Measurements from ENCODE around the gene BAHCC1.

The BAHCC1 gene

DNA sequence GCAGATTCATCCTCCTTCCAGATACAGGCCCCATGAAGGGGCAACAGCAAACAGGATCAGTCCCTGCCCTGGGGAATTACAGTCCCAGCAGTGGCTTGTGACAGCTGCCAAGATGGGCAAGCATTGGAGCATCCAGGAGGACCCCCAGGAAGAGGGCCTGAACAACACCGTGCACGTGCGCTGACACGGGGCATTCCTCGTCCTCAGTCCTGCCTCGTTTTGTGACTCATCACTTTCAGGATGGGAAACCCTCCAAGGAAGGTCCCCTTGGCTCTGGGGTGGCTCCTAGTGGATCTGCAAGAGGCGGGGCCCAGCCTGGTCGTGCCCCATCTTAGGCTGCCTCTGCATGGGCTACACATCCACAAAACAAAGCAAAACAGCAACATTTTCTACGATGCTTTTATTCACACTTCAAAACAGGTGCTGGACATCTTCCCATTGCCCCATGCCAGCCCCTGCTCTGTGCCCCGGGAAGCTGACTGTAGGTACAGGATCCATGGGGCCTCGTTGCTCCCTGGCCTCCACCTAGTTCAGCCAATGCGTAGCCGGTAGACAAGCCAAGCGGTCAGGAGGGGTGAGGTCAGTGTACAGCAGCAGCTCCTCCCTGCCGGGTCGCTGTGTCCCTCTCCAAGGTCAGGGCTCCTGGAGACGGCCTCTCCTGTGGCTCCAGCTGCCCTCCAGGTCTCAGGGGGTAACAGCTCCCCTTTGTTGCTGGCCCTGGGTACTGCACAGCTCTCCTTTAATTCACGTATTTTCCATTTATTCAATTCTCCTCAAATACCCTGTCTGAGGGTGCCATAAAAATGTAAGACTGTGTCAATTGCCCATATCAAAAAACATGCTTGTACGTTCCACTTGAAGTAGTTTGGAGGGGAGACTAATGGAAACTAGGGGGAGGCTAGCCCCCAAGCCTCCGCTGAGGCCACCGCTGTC is 85.1 kb downstream of the BAHCC1 start:
- no peak for DNase-seq (ENCODE audit: low read depth in 3 of 3)

DNA sequence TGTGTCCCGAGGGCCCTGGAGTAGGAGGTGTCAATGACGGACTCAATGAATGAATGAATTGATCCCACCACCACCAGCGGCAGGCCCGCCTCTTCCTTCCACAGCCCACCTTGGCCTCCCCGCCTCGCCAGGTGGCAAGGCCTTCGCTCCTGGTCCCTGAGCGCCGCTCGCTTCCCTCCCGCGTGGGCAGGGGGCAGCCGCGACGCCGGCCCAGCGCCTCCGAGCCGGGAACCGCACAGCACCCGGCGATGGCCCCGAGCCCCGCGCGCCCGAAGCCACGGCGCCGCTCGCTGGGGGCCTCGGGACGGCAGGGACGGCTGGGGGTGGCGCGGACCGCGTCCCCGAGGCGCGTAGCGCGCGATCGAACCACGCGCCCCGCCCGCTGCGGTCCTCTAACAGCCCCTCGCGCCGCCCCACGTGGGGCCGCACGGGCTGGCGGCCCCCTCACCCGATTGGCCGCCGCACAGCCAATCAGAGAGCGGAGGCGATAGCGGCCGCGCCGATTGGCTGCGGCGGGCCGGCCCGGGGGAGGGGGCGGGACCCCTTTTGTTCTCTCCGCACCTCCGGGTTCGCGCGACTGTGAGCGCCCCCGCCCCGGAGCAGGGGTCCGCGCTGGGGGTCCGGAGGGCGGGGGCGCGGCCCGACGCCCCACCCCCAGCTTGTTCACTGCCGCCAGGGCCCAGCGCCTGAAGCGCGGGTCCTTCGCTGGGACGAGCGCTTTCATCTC is 86.0 kb downstream of the BAHCC1 start:
- DNase-seq (ENCODE audit: low read depth in 3 of 3), result peak in 2 of 3 experiments; percentile 45 to 55

DNA sequence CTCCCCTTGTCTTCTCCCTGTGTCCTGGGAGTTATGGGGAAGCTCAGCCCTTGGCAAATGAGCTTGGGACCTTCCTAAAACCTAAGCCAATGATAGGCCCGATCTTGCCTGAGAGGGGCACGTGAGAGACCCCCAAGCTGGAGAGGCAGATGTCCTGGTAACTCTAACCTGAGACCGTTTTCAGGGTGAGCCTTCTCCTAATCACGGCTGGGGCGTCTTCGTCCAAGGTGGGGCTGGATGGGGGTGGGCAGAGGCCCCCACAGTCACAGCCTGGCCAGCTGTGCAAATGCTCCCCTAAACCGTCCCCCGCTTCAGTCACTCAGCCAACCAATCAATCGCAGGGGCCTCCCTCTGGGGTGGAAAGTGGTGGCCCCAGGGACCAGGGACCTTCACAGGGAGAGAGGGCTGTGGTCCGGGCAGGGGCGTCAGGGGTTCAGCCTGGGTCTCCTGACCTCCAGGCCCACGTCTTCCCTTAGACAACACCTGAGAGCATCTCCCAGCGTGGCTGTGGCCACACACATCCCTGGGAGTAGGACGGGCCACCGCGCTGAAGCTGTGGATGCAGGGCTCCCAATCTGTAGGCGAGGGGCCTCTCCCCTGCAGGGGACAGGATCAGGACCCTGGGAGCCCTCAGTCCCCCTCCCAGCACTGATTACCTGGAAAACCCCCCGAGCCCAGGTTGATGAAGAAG is 86.7 kb downstream of the BAHCC1 start:
- DNase-seq (ENCODE audit: low read depth in 3 of 3), result no peak

- DNase-seq (ENCODE audit: low read depth in 3 of 3), result no peak
Observed at GRCh38 chr17:81482673-81483072, 87.4 kb downstream of the BAHCC1 start.

DNA sequence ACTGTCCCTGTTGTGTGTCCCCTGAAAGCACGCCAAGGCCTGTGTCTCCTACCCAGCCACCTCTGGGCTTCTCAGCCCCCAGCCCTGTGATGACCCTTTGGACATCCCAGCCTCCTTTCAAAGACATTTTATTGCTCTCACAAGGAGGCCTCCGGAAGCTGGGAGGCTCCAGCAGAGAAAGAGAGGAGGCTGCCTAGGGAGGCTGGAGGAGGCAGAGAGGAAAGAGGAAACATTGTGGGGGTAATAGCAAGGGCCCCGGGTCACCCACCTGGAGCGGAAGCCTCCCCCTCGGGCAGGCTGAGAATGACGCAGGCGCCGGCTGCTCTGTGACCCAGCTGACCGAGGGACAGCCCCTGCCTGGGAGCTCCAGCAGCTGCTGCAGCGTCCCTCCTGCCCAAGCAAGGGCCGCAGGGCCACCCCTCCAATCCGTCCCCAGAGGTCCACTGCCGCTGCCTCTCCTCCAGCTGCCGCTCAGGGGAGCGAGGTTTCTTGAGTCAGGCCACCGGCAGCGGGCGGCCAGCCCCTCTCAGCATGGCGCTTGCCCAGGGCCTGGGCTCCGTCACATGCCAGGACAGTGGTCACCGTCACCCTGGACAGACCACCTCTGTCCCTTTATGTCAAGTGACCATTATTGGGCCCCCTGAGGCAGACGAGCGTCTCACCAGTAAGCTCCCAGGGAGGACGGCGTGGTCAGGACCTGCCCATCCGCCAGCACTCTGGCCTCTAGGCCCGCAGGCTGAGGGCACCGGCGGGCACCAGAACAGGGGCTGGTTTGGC is 88.0 kb downstream of the BAHCC1 start:
- DNase-seq (ENCODE audit: low read depth in 3 of 3), result no peak

GRCh38 chr17:81483862-81484194 is 88.6 kb downstream of the BAHCC1 start:
- DNase-seq (ENCODE audit: low read depth in 3 of 3), result no peak

DNA sequence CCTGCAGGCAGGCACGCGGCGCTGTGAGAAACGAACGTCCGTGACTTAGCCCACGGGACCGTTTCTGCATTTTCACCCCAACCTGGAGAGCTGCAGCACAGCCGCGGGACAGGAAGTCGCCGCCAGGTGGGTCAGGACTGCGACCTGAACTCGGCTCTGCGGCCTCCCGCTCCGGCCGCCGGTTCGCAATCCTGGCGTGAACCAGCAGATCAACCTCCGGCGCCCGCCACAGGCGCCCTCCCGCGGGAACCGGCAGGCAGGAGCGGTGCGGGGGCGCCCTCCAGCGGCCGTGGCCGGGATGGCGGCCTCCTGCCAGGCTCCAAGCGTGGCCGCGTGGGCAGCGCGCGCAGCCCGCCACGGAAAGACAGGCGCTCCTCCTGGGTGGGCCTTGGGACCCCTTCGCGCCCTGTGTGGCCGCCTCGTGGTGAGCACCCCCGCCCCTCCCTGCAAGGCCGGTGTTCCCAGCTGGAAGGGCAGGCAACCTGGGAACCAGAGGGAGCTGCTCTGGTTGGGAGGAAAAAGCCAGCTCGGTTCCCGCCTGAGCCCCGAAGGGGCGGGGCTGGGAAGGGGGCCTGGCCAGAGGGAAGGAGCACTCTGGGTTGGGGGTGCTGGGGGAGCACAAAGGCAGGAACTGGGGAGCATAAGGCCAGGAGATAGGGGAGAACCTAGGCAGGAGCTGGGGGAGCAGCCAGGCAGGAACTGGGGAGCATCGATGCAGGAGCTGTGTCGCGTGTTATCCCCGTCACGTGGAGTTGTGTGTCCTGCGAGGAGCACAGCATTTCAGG is 89.1 kb downstream of the BAHCC1 start:
- DNase-seq (ENCODE audit: low read depth in 3 of 3), result peak; percentile 76 to 83 (median 76)

GRCh38 chr17:81486199-81486810 is 91.0 kb downstream of the BAHCC1 start:
- no peak for DNase-seq (ENCODE audit: low read depth in 3 of 3)

DNA sequence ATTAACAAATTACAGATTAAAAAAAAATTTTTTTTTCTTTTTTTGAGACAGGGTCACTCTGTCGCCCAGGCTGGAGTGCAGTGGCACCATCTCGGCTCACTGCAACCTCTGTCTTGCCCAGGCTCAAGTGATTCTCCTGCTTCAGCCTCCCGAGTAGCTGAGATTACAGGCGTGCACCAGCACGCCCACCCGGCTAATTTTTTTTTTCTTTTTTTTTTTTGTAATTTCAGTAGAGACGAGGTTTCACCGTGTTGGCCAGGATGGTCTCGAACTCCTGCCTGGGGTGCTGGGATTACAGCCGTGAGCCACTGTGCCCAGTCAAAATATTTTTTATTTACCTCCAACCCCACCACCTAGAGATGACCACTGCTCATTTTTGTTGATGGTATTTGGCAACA is 91.8 kb downstream of the BAHCC1 start:
- no peak for DNase-seq (ENCODE audit: low read depth in 3 of 3)

GRCh38 chr17:81487487-81488275 is 92.4 kb downstream of the BAHCC1 start:
- peak; percentile 62 to 78 (median 70) for DNase-seq (ENCODE audit: low read depth in 3 of 3)

DNA sequence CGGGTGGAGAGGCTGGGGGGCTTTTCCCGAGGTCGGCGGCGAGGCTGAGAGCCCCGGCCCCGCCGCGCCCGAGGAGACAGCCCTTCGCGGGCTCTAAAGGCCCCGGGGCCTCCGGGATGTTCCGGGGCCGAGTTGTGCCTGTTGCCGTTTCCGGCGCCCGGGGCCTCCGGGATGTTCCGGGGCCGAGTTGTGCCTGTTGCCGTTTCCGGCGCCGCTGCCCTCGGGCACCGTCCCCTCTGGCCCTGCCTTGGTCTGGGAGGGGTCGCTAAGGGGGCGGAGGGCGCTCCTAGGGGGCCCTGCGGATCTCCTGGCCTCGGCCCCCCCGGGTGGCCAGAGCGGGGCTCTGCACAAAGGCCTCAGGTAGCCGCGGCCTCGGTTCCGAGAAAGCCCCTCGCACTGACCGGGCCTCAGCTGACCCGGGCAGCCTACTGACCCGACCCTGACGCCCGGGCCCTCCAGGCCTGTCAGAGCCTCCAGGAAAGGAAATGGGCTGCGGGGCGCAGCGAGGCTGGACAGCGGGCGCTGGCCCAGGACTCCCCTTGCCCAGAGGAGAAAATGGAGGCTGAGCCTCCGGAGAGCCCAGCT is 93.1 kb downstream of the BAHCC1 start:
- DNase-seq (ENCODE audit: low read depth in 3 of 3), result no peak

GRCh38 chr17:81489012-81489997 is 94.0 kb downstream of the BAHCC1 start:
- DNase-seq (ENCODE audit: low read depth in 3 of 3), result no peak

DNA sequence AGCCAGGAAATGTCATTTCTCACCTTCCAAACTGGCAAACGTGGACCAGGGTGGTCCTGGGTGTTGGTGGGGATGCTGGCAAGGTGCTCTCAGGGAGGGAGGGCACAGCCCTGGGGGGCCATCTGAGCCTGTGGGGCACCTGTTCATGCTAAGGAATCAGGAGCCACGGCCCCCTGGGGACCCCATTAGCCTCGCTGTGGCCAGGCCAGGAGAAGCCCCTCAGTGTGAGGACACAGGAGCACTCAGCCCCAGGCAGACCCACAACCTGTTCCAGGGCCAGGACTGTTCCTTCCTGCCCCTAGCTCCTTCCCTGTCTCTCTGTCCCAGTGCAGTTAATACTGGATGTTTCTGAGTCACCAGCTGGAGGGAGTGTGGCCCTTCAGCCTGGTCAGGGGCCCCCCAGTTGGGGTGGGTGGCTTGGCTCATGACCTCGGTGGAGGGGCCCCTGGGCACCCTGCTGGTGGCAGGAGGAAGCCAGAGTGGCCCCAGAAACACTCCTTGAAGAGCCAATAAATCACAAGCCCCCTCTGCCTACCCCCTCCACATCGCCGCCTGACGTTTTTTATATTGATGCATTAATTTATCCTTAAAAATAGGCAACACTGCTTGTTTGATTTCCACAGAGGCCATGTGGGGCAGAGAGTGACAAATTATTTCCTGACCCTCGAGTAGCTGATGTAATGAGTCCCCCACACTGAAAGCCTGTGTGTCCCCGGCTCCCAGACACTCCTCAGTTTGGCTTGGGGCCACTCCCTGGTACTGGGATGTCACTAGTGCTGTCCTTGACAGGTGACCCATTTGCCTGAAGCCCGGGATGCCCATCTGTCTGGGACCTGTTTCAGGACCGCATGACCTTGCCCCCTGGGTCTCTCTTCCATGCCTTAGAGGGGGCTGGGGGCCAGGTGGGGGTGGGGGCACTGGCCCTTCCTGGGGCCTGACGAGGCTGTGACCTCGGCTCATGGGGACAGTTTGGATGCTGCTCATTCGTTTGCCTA is 95.0 kb downstream of the BAHCC1 start:
- no peak for DNase-seq (ENCODE audit: low read depth in 3 of 3)

DNA sequence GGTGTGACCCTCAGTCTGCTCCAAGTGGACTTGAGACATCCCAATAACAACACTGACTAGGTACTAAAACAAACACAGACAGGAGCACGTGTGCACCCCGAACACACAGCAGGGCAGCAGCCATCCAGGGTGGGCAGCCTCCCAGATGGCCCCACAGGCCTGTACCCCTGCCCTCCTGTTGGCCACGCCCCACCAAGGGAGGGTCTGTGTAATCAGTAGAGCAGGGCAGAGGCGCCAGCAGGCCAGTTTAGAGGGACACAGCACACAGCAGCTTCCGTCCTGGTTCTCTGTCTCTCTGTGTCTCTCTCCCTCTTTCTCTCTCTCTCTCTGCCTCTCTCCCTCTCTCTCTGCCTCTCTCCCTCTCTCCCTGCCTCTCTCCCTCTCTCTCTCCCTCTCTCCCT is 95.9 kb downstream of the BAHCC1 start:
- DNase-seq (ENCODE audit: low read depth in 3 of 3), result no peak

DNA sequence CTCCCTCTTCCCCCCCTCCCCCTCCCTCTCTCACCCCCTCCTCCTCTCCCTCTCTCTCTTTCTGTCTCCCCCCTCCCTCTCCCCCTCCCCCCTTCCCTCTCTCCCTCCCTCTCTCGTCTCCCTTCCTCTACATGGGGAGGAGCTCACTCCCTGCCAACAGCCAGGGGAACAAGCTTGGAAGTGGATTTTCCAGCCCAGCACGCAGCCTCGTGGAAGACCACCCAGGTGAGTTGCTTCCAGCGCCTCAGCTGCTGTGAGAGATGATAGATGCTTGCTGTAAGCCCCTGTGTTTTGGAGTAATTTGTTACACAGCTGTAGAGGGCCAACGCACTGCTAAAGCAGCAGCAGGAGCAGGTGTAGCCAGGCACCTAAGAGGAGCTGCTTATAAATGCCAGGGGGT is 96.5 kb downstream of the BAHCC1 start:
- DNase-seq (ENCODE audit: low read depth in 3 of 3), result no peak

GRCh38 chr17:81492202-81492601 is 96.9 kb downstream of the BAHCC1 start:
- no peak for DNase-seq (ENCODE audit: low read depth in 3 of 3)

GRCh38 chr17:81492706-81493105 is 97.4 kb downstream of the BAHCC1 start:
- no peak for DNase-seq (ENCODE audit: low read depth in 3 of 3)
